HG02970 (cell line): Measurements from ENCODE around the gene ZNF554.
A peak's percentile ranks its signal among the peaks of the same experiment; 100 is the strongest.

Source experiments
- ATAC-seq: cut with Tn5 transposase; IDR thresholded peaks from one replicate; pipeline ENCODE4 v1.9.1; 2021; ENCODE audit warnings: mild to moderate bottlenecking, moderate library complexity, moderate number of reproducible peaks; ENCODE audit not compliant: unreplicated experiment, low FRiP score

ZNF554 gene

GRCh38 chr19:2819540-2820111 lies at the start of gene ZNF554:
TSS of gene ZNF554 (plus strand) at chr19:2819868. CDS start at chr19:2820072, 204 bp downstream.
- peak; percentile 92 for ATAC-seq

- no peak for ATAC-seq
These were observed 49.3 kb upstream of the ZNF554 start for GRCh38 chr19:2770055-2771013.

GRCh38 chr19:2771786-2772674 lies 47.6 kb upstream of the ZNF554 start:
- ATAC-seq = no peak

GRCh38 chr19:2774083-2774679 lies 45.5 kb upstream of the ZNF554 start:
- ATAC-seq = no peak

- ATAC-seq = no peak
These were observed 44.6 kb upstream of the ZNF554 start for GRCh38 chr19:2774953-2775555.

- ATAC-seq = no peak
These were observed 43.9 kb upstream of the ZNF554 start for GRCh38 chr19:2775556-2776430.

GRCh38 chr19:2777952-2778683 lies 41.5 kb upstream of the ZNF554 start:
- ATAC-seq = no peak

GRCh38 chr19:2779121-2779740 lies 40.4 kb upstream of the ZNF554 start:
- no peak for ATAC-seq

GRCh38 chr19:2780284-2780683 lies 39.4 kb upstream of the ZNF554 start:
- no peak for ATAC-seq

- no peak for ATAC-seq
These were observed 37.2 kb upstream of the ZNF554 start for GRCh38 chr19:2782329-2782935.

GRCh38 chr19:2782936-2783780 lies 36.5 kb upstream of the ZNF554 start, which contains the start of gene SGTA:
TSS of gene SGTA (minus strand) at chr19:2783273. CDS start at chr19:2769068, 14,205 bp downstream.
- ATAC-seq = peak; percentile 65

GRCh38 chr19:2783781-2784145 lies 35.9 kb upstream of the ZNF554 start:
- no peak for ATAC-seq

GRCh38 chr19:2785244-2785997 lies 34.2 kb upstream of the ZNF554 start, which contains the start of gene THOP1:
TSS of gene THOP1 (plus strand) at chr19:2785503. CDS start at chr19:2785663, 160 bp downstream.
- ATAC-seq = peak; percentile 67

- no peak for ATAC-seq
These were observed 32.6 kb upstream of the ZNF554 start for GRCh38 chr19:2787115-2787514.

GRCh38 chr19:2788237-2788636 lies 31.4 kb upstream of the ZNF554 start:
- no peak for ATAC-seq

- ATAC-seq = no peak
These were observed 29.5 kb upstream of the ZNF554 start for GRCh38 chr19:2790194-2790556.
